GM12865 (cell line): Measurements from ENCODE around the gene STX2.
A peak's percentile ranks its signal among the peaks of the same experiment; 100 is the strongest.

Experiments
- DNase-seq: peaks from one replicate; pipeline ENCODE4 v3.0.0; 2010; ENCODE audit warnings: low read depth
- H3K4me3 ChIP-seq: 2 replicates; pipeline ENCODE4 v1.5.1; 2011; ENCODE audit warnings: mild to moderate bottlenecking, low read depth, low read length, control low read depth
- TF ChIP-seq, protein P1 (sequence below): IDR thresholded peaks from 2 replicates; pipeline ENCODE4 v1.5.1; 2011; ENCODE audit warnings: low read length, control low read depth, low read depth, inconsistent platforms; ENCODE audit not compliant: insufficient read depth; ENCODE audit errors: missing control alignments

The STX2 gene

DNA sequence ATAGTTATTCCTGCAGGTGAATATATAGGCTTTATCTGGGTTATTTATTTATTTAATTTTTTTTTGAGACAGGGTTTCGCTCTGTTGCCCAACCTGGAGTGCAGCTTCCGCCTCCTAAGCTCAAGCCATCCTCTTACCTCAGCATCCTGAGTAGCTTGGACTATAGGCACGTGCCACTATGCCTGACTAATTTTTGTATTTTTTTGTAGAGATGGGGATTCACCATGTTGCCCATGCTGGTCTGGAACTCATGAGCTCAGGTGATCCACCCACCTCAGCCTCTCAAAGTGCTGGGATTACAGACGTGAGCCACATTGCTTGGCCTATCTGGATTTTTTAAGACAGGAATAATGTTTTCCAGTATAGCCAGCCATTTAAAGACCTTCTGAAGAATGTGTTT, 34.8 kb upstream of the STX2 start:
- DNase-seq = peak; percentile 64
- peak overlapping the region; percentile 96 for H3K4me3 ChIP-seq
- TF ChIP-seq, protein P1, sequence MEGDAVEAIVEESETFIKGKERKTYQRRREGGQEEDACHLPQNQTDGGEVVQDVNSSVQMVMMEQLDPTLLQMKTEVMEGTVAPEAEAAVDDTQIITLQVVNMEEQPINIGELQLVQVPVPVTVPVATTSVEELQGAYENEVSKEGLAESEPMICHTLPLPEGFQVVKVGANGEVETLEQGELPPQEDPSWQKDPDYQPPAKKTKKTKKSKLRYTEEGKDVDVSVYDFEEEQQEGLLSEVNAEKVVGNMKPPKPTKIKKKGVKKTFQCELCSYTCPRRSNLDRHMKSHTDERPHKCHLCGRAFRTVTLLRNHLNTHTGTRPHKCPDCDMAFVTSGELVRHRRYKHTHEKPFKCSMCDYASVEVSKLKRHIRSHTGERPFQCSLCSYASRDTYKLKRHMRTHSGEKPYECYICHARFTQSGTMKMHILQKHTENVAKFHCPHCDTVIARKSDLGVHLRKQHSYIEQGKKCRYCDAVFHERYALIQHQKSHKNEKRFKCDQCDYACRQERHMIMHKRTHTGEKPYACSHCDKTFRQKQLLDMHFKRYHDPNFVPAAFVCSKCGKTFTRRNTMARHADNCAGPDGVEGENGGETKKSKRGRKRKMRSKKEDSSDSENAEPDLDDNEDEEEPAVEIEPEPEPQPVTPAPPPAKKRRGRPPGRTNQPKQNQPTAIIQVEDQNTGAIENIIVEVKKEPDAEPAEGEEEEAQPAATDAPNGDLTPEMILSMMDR = no peak

DNA sequence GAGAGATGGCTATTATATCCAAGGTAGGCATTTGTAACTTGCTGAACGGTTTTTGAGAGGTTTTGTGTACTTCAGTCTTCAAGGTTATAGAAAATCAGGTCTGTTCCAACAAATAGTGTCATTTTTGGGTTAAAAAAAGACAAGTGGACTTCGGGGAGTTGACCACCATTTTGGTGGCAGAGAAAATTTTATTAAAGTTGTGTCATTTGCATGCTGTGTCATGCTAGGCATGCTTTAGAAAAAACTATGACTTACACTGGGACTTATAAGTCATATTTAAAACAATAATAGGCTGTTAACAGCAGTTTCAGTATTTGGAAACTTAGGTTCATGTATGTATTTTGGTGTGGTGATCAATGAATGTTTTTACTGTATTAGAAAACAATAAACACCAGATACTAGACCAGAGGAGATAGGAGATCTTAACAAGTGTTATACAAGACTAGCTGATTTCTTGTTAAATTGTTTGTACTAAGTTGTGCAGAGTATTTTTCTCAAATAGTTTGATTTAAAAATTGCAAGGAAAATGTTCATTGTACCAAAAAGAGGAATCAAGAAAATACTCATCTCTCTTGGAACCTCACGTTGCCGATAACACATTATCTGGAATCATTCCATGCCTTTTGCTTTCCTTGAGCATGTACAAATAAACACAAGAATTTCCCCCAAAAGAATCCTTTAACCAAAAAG, 34.2 kb upstream of the STX2 start:
- DNase-seq = no peak
- TF ChIP-seq, protein P1 = no peak
- peak overlapping the region; percentile 96 for H3K4me3 ChIP-seq

DNA sequence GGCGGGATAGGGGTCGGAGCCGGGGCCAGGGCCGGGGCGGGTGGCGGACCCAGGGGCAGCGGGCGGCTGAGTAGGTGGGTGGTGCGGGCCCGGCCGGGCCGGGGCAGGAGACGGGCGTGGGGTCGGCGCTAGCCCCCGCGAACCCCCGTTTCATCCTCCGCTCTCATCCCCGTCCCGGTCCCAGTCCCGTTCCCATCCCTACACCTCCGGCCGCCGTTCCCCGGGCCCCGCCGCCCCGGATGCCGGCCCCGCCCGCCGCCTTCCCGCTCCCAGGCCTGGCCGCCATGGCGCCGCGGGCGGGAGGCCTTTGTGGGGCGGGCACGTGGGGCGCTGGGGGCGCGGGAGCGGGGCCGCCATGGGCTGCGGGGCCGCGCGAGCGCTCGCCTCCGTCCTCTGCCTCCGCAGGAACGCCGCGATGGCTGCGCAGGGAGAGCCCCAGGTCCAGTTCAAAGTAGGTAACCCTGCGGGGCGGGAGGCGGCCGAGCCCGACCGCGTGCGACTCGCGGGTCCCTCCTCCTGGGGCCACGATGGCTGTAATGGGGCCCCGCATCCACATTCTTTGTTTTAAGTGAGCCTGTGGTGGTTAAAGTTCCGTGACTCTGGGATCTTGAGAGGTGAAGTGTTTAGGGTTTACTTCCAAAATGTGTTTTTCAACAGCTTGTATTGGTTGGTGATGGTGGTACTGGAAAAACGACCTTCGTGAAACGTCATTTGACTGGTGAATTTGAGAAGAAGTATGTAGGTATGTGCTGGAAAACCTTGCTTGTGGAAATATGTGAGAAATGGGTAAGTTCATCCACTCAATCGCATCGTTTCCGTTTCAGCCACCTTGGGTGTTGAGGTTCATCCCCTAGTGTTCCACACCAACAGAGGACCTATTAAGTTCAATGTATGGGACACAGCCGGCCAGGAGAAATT, 33.4 kb upstream of the STX2 start:
- TF ChIP-seq, protein P1 = no peak
- DNase-seq = peak; percentile 50

DNA sequence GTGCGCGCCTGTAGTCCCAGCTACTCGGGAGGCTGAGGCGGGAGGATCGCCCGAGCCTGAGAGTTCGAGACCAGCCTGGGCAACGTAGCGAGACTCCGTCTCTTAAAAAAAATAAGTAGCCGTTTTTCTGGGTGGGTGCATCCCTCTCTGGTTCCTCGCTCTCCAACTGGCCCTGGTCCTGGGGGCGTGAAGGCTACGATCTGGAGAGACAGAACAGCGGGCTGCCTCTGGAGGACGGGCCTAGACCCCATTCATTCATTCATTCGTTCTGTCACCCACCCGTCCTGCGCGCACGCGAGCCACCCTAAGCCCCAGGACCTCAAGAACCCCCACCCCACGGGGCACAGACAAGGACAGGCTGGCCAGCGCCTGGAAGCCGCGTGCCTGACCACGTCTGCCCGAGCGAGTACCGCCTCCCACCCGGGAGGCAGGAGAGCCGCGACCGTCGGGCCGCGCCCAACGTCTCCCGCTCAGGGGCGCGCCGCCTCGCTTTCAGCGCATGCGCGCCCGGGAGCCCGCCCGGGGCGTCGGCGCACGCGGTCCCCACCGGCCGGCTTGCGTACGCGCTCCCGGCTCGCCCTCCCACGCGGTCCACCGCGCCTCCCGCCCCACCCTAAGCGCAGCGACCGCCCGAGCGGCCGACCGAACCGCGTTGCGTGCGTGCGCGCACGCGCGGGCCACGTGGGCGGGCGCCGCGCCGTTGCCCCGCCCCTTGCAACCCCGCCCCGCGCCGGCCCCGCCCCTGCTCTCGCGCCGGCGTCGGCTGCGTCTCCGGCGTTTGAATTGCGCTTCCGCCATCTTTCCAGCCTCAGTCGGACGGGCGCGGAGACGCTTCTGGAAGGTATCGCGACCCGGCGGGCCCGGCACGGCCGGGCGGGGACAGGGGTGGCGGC, 32.5 kb upstream of the STX2 start, which contains the start of gene RAN:
RAN (plus strand) TSS at position 781 of the 893 bp plus-strand sequence. CDS start 528 bp downstream, outside the sequence.
- peak within 1 kb of the TSS; percentile 96 for H3K4me3 ChIP-seq
- peak; percentile 98 for DNase-seq
- TF ChIP-seq, protein P1 = no peak

More for the DNA sequence above, 33.4 kb upstream of the STX2 start:
- peak overlapping the region; percentile 96 for H3K4me3 ChIP-seq

DNA sequence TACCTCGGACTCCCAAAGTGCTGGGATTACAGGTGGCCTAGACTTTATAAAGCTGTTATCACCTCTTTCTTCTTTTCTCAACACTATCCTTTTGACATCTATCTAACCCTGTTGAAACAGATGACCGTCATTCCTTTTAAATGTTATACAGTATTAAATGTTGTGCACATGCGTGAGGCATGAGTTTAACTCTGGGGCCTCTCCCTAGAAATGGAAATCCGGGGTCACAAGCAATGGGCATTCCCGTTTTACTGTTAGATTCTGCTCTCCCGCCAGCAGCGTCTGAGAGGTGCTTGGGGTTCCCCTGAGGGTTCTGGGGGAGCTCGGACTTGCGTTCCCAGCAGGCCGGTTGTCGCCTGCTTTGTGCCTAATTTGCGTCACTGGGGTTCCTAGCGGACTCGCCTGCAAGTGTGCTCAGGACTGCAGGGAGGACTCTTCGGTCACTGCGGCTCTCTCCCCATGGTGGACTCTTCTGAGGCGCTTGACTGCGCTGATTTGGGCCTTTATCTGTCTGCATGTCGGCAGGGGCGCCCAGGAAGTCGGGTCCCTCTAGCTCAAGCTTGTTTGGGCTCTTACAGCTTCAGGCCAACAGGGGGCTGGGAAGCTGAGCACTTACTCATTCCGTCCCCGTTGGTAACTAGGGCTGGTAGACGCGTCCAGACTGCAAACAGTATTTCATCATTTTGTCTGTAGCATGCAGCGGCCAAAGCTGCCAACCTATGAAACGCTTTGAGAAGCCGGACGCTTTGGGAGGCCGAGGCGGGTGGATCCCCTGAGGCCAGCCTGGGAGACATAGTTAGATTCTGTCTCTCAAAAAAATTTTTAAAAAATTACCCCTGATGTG, 31.6 kb upstream of the STX2 start:
- TF ChIP-seq, protein P1 = peak; percentile 77
- H3K4me3 ChIP-seq = peak overlapping the region; percentile 88
- peak; percentile 97 for DNase-seq
